HCT116 (cell line): ENCODE data around the gene MIF. TPM values are rescaled to one million over a fixed set of nuclear protein-coding genes. Genes with fewer than 3 reads are reported as not detected.

Experiments used
- ATAC-seq: fragments of 200-7000 bp; cut with Tn5 transposase; 2 replicates; pipeline ENCODE4 v1.9.1; 2020; ENCODE audit warnings: mild to moderate bottlenecking, moderate library complexity
- BruUV-seq: library from RNA; stranded (reverse); fragments of 400-500 nt; replicated peaks from 2 replicates; lab custom pipeline; 2021; lab: Mats Ljungman, UMichigan
- CTCF ChIA-PET: fragments of 300-600 bp; sonication (Branson Sonifier 250); formaldehyde crosslinking; loops from one replicate; lab custom pipeline; 2021; ENCODE audit warnings: antibody characterized with exemption; lab: Charles Lee
- POLR2A ChIA-PET: fragments of 300-600, 350-600 bp; sonication (Branson Sonifier 250); formaldehyde crosslinking; loops from one replicate; lab custom pipeline; 2021; ENCODE audit warnings: antibody characterized with exemption; lab: Charles Lee
- RAD21 ChIA-PET, 2 experiments: fragments of 300-600 bp; sonication (Branson Sonifier 250); formaldehyde crosslinking; loops; one replicate each; lab custom pipeline; 2023; ENCODE audit warnings: low total read pairs in 2 of 2; ENCODE audit not compliant: uncharacterized antibody in 2 of 2, unreplicated experiment in 2 of 2, low non-redundant PET in 1 of 2; lab: Charles Lee
- DNase-seq: peaks from one replicate; pipeline ENCODE4 v3.0.0-alpha.2; 2010; ENCODE audit warnings: low read depth, low spot score
- H2AFZ ChIP-seq: fragments of 200-600 bp; shearing (Covaris generic), sonication (generic); 2 replicates; pipeline ENCODE4 v1.6.1; 2017; ENCODE audit warnings: low read depth, mixed run types, mixed read lengths, antibody characterized with exemption, low read length; ENCODE audit not compliant: poor library complexity, severe bottlenecking
- H3K27ac ChIP-seq: 2 replicates; pipeline ENCODE4 v1.5.1; 2012; ENCODE audit warnings: low read depth, low read length
- H3K27me3 ChIP-seq: fragments of 200-600 bp; sonication (generic); 2 replicates; pipeline ENCODE4 v1.6.1; 2016; ENCODE audit warnings: mixed run types, low read length, mixed read lengths; ENCODE audit not compliant: insufficient read depth
- H3K36me3 ChIP-seq, 2 experiments: fragments of 200-500 bp in 1 of 2; fragments of 200-600 bp in 1 of 2; sonication (Bioruptor generic) in 1 of 2; sonication (generic) in 1 of 2; 2 replicates each; pipeline versions ENCODE4 v1.5.1 to v1.6.1; 2014 to 2016; ENCODE audit warnings: low read length in 2 of 2, inconsistent platforms in 1 of 2, mixed read lengths in 1 of 2, mixed run types in 1 of 2; ENCODE audit not compliant: insufficient read depth in 2 of 2, control insufficient read depth in 1 of 2
- H3K4me1 ChIP-seq, 2 experiments: fragments of 200-600 bp in 1 of 2; sonication (generic) in 1 of 2; 2 replicates each; pipeline versions ENCODE4 v1.5.1 to v1.6.1; 2012 to 2017; ENCODE audit warnings: low read length in 2 of 2, inconsistent platforms in 1 of 2, mild to moderate bottlenecking in 1 of 2, mixed read lengths in 1 of 2, mixed run types in 1 of 2, moderate library complexity in 1 of 2; ENCODE audit not compliant: insufficient read depth in 2 of 2, control insufficient read depth in 1 of 2
- H3K4me2 ChIP-seq: fragments of 200-600 bp; sonication (generic); 2 replicates; pipeline ENCODE4 v1.6.1; 2017; ENCODE audit warnings: mixed run types, low read length, mixed read lengths
- H3K4me3 ChIP-seq, 2 experiments: fragments of 200-600 bp in 1 of 2; sonication (generic) in 1 of 2; replicated peaks in 1 of 2; 2 replicates each; pipeline ENCODE4 v1.5.1; 2011 to 2016; ENCODE audit warnings: low read length in 2 of 2, control low read depth in 1 of 2, low read depth in 1 of 2, mild to moderate bottlenecking in 1 of 2, mixed read lengths in 1 of 2, mixed run types in 1 of 2
- H3K79me2 ChIP-seq: fragments of 200-600 bp; sonication (generic); 2 replicates; pipeline ENCODE4 v1.6.1; 2017; ENCODE audit warnings: mild to moderate bottlenecking, mixed run types, low read length, moderate library complexity, mixed read lengths; ENCODE audit not compliant: insufficient read depth
- H3K9ac ChIP-seq: fragments of 200-600 bp; sonication (generic); 2 replicates; pipeline ENCODE4 v1.6.1; 2016; ENCODE audit warnings: low read length, mixed read lengths
- H3K9me2 ChIP-seq: fragments of 200-600 bp; sonication (generic), shearing (Covaris generic); 2 replicates; pipeline ENCODE4 v1.6.1; 2017; ENCODE audit warnings: mixed run types, mild to moderate bottlenecking, moderate library complexity; ENCODE audit not compliant: insufficient read depth
- H3K9me3 ChIP-seq, 2 experiments: fragments of 200-500 bp in 1 of 2; fragments of 200-600 bp in 1 of 2; sonication (Bioruptor generic) in 1 of 2; sonication (generic) in 1 of 2; 2 replicates each; pipeline ENCODE4 v1.6.1; 2014 to 2017; ENCODE audit warnings: low read length in 2 of 2, mixed read lengths in 2 of 2, inconsistent platforms in 1 of 2, low read depth in 1 of 2, mild to moderate bottlenecking in 1 of 2, mixed run types in 1 of 2, moderate library complexity in 1 of 2; ENCODE audit not compliant: control insufficient read depth in 1 of 2, insufficient read depth in 1 of 2
- H4K20me1 ChIP-seq: fragments of 200-600 bp; sonication (generic), shearing (Covaris generic); 2 replicates; pipeline ENCODE4 v1.6.1; 2017; ENCODE audit warnings: mixed run types, mild to moderate bottlenecking, moderate library complexity; ENCODE audit not compliant: insufficient read depth
- CBX3 ChIP-seq: IDR thresholded peaks from 2 replicates; pipeline ENCODE4 v1.6.1; 2012; ENCODE audit warnings: low read depth
- ELF1 ChIP-seq: IDR thresholded peaks from 2 replicates; pipeline ENCODE4 v1.6.1; 2012; ENCODE audit warnings: low read depth, borderline replicate concordance
- EZH2phosphoT487 ChIP-seq: fragments of 200-600 bp; IDR thresholded peaks from 2 replicates; pipeline ENCODE4 v1.6.1; 2018; ENCODE audit warnings: antibody characterized with exemption, borderline replicate concordance
- JUND ChIP-seq: IDR thresholded peaks from 2 replicates; pipeline ENCODE4 v1.6.1; 2012
- SRF ChIP-seq: IDR thresholded peaks from 2 replicates; pipeline ENCODE4 v1.6.1; 2012; ENCODE audit warnings: low read depth
- ZFX ChIP-seq: fragments of 450-650 bp; IDR thresholded peaks from 2 replicates; pipeline ENCODE4 v1.6.1; 2017
- intact Hi-C: fragments of 100-400 bp; cut with micrococcal nuclease; formaldehyde crosslinking; loops from 2 replicates; pipeline ENCODE4 v1.10.0; 2022
- total RNA-seq: library from RNA; stranded (reverse); gene quantifications from one replicate; pipeline ENCODE4 v1.2.1, GENCODE V29; 2021; ENCODE audit not compliant: unreplicated experiment
- TF ChIP-seq, protein P1 (sequence below), 3 experiments: fragments of 200-600 bp in 1 of 3; sonication (generic) in 1 of 3; IDR thresholded peaks in 2 of 3; conservative IDR thresholded peaks in 1 of 3; 2 replicates each; pipeline ENCODE4 v1.5.1; 2012 to 2017; ENCODE audit warnings: low read depth in 2 of 3, low read length in 2 of 3, antibody characterized with exemption in 1 of 3, borderline replicate concordance in 1 of 3, control low read depth in 1 of 3, mild to moderate bottlenecking in 1 of 3, mixed read lengths in 1 of 3, mixed run types in 1 of 3, moderate library complexity in 1 of 3; ENCODE audit not compliant: insufficient read depth in 1 of 3
- TF ChIP-seq, protein P2 (sequence below): IDR thresholded peaks from 2 replicates; pipeline ENCODE4 v1.6.1; 2012
- TF ChIP-seq, protein P3 (sequence below): IDR thresholded peaks from 2 replicates; pipeline ENCODE4 v1.6.1; 2012; ENCODE audit warnings: low read depth
- TF ChIP-seq, protein P4 (sequence below): IDR thresholded peaks from 2 replicates; pipeline ENCODE4 v1.6.1; 2012

The MIF gene
- total RNA-seq, 1 experiment from 2014 or later = 1,511 TPM

DNA sequence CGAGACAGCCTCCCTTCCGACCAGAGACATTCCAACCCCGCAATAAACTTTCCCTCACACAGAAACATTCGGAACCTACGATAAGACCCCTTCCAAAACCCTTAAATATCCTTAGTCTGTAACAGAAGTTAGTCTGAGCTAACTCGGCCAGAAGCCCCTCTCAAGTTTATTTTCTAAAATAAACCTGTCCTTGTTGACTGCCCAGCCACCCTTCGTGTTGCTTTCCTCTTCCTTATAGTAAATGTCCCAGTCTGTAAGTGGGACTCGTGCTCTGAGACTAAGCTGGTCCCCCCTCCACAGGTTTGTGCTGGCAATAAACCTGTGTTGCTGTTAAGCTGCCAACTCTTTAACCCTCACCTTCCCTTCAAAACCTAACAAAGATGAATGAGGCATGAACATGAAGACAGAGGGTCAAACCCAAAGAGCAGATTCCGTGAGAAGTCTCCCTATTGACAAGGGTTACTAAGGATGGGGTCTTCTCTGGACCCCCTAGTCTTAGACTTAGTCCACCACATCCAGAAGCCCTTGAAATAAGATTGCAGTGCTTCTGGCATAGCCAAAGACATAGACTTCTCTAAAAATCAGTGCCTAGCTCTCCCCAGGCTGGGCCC, 18.2 kb downstream of the MIF start:
- DNase-seq (no peak), ATAC-seq (no peak)
- ChIA-PET CTCF (interaction anchor here (2.9 kb wide), 1 partner anchor 18 kb away, joined by 21 read pairs; the partner anchor contains the start of gene MIF), RAD21 (no interaction called here), POLR2A (interaction anchor here (2.0 kb wide), 1 partner anchor 55 kb away, joined by 7 read pairs; the partner anchor contains the start of gene SLC2A11)
- Histone ChIP-seq H3K9me2 (no peaks in the 10 kb centered on the region), H4K20me1 (no peaks in the 10 kb centered on the region), H3K27ac (no peak overlapping the region), H3K4me1 (peaks cover 0 to 16% of the 10 kb centered on the region in 2 experiments; a peak in 3 of 4 replicates), H3K9ac (no peak overlapping the region), H3K79me2 (no peaks in the 10 kb centered on the region), H2AFZ (no peak overlapping the region), H3K27me3 (no peaks in the 10 kb centered on the region), H3K36me3 (no peaks in the 10 kb centered on the region), H3K4me3 (no peak overlapping the region), H3K4me2 (peak overlapping the region; percentile 92; the same call in 1 of the 2 replicates), H3K9me3 (no peaks in the 10 kb centered on the region)
- no TSS peak for BruUV-seq
- intact Hi-C loops = no loop called here
- TF ChIP-seq, protein P1, sequence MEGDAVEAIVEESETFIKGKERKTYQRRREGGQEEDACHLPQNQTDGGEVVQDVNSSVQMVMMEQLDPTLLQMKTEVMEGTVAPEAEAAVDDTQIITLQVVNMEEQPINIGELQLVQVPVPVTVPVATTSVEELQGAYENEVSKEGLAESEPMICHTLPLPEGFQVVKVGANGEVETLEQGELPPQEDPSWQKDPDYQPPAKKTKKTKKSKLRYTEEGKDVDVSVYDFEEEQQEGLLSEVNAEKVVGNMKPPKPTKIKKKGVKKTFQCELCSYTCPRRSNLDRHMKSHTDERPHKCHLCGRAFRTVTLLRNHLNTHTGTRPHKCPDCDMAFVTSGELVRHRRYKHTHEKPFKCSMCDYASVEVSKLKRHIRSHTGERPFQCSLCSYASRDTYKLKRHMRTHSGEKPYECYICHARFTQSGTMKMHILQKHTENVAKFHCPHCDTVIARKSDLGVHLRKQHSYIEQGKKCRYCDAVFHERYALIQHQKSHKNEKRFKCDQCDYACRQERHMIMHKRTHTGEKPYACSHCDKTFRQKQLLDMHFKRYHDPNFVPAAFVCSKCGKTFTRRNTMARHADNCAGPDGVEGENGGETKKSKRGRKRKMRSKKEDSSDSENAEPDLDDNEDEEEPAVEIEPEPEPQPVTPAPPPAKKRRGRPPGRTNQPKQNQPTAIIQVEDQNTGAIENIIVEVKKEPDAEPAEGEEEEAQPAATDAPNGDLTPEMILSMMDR (IDR thresholded peaks at IDR 0.05 in 2 of 3, conservative IDR thresholded peaks at IDR 0.05 in 1 of 3; ENCODE audit: borderline replicate concordance in 1 of 3, insufficient read depth in 1 of 3, low read depth in 2 of 3, low read length in 2 of 3) = no peak
- TF ChIP-seq, protein P2, sequence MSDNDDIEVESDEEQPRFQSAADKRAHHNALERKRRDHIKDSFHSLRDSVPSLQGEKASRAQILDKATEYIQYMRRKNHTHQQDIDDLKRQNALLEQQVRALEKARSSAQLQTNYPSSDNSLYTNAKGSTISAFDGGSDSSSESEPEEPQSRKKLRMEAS = no peak
- TF ChIP-seq ELF1 (no peak), CBX3 (no peak), EZH2phosphoT487 (no peak), JUND (no peak), SRF (no peak), ZFX (no peak)
- TF ChIP-seq, protein P3, sequence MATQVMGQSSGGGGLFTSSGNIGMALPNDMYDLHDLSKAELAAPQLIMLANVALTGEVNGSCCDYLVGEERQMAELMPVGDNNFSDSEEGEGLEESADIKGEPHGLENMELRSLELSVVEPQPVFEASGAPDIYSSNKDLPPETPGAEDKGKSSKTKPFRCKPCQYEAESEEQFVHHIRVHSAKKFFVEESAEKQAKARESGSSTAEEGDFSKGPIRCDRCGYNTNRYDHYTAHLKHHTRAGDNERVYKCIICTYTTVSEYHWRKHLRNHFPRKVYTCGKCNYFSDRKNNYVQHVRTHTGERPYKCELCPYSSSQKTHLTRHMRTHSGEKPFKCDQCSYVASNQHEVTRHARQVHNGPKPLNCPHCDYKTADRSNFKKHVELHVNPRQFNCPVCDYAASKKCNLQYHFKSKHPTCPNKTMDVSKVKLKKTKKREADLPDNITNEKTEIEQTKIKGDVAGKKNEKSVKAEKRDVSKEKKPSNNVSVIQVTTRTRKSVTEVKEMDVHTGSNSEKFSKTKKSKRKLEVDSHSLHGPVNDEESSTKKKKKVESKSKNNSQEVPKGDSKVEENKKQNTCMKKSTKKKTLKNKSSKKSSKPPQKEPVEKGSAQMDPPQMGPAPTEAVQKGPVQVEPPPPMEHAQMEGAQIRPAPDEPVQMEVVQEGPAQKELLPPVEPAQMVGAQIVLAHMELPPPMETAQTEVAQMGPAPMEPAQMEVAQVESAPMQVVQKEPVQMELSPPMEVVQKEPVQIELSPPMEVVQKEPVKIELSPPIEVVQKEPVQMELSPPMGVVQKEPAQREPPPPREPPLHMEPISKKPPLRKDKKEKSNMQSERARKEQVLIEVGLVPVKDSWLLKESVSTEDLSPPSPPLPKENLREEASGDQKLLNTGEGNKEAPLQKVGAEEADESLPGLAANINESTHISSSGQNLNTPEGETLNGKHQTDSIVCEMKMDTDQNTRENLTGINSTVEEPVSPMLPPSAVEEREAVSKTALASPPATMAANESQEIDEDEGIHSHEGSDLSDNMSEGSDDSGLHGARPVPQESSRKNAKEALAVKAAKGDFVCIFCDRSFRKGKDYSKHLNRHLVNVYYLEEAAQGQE = no peak
- TF ChIP-seq, protein P4, sequence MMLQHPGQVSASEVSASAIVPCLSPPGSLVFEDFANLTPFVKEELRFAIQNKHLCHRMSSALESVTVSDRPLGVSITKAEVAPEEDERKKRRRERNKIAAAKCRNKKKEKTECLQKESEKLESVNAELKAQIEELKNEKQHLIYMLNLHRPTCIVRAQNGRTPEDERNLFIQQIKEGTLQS = no peak
